AG09309 (cell line): ENCODE data around the gene ZNF722.
"Not testable (repeated sequence)": the region's sequence is repeated elsewhere in the genome, so short reads cannot be mapped to it uniquely, and the experiment has no call there.

Experiments
- DNase-seq: peaks from one replicate; pipeline ENCODE4 v3.0.0-alpha.2; 2010; ENCODE audit warnings: low read depth
- H3K4me3 ChIP-seq: 2 replicates; pipeline ENCODE4 v1.5.1; 2011; ENCODE audit warnings: mild to moderate bottlenecking, low read depth, low read length, moderate library complexity; ENCODE audit not compliant: control insufficient read depth
- CTCF ChIP-seq: IDR thresholded peaks from 2 replicates; pipeline ENCODE4 v1.5.1; 2011; ENCODE audit warnings: mild to moderate bottlenecking, low read depth, low read length, inconsistent platforms; ENCODE audit not compliant: insufficient read depth, control insufficient read depth; ENCODE audit errors: missing control alignments

ZNF722 gene

GRCh38 chr7:63998549-63998948, at the start of gene ZNF722:
Gene ZNF722 (plus strand): TSS chr7:63998849. CDS start chr7:63998962, 113 bp downstream.
- H3K4me3 ChIP-seq: no peak within 1 kb of the TSS
- DNase-seq: no peak
- TF ChIP-seq CTCF: no peak

- DNase-seq: no peak
- no peak overlapping the region for H3K4me3 ChIP-seq
- TF ChIP-seq CTCF: no peak
These were observed 45.5 kb upstream of the ZNF722 start for GRCh38 chr7:63953181-63953580.

GRCh38 chr7:63968629-63969028, 30.0 kb upstream of the ZNF722 start:
- DNase-seq: no peak
- H3K4me3 ChIP-seq: no peak overlapping the region
- no peak for TF ChIP-seq CTCF

- DNase-seq, H3K4me3 ChIP-seq: not testable (repeated sequence)
These were observed 16.8 kb downstream of the ZNF722 start for GRCh38 chr7:64015496-64015895.

GRCh38 chr7:64035388-64035787, 36.7 kb downstream of the ZNF722 start:
- TF ChIP-seq CTCF: no peak
- DNase-seq: no peak
- H3K4me3 ChIP-seq: no peak overlapping the region

GRCh38 chr7:64037095-64037494, 38.4 kb downstream of the ZNF722 start:
- no peak for TF ChIP-seq CTCF
- DNase-seq: no peak
- no peak overlapping the region for H3K4me3 ChIP-seq

- no peak within 1 kb of the TSS for H3K4me3 ChIP-seq
- no peak for DNase-seq
- TF ChIP-seq CTCF: no peak
These were observed 46.8 kb downstream of the ZNF722 start, which contains the start of gene ZNF727 for GRCh38 chr7:64045301-64046040. Gene ZNF727 (plus strand): TSS chr7:64045434. CDS start chr7:64045622, 188 bp downstream.
